MM.1S (cell line): ENCODE data around the gene C3.

Experiments used
- DNase-seq: peaks from one replicate; pipeline ENCODE4 v3.0.0-alpha.2; 2015
- H2AFZ ChIP-seq: fragments of 300-600 bp; sonication (generic); 2 replicates; pipeline ENCODE4 v1.6.0; 2016; ENCODE audit warnings: antibody characterized with exemption, low read length
- H3F3A ChIP-seq: fragments of 300-600 bp; sonication (generic); 2 replicates; pipeline ENCODE4 v1.6.1; 2016; ENCODE audit warnings: mild to moderate bottlenecking, antibody characterized with exemption, low read length, moderate library complexity, mixed read lengths; ENCODE audit not compliant: insufficient read depth
- H3K27ac ChIP-seq: fragments of 300-600 bp; sonication (generic); 2 replicates; pipeline ENCODE4 v1.5.1; 2016; ENCODE audit warnings: mild to moderate bottlenecking, low read length
- H3K27me3 ChIP-seq: fragments of 300-600 bp; sonication (generic); replicated peaks from 2 replicates; pipeline ENCODE4 v1.6.0; 2016; ENCODE audit warnings: low read length; ENCODE audit not compliant: insufficient read depth
- H3K36me3 ChIP-seq: fragments of 300-600 bp; sonication (generic); replicated peaks from 2 replicates; pipeline ENCODE4 v1.6.1; 2016; ENCODE audit warnings: mild to moderate bottlenecking, low read length, mixed read lengths; ENCODE audit not compliant: insufficient read depth
- H3K4me1 ChIP-seq: fragments of 300-600 bp; sonication (generic); 2 replicates; pipeline ENCODE4 v1.6.1; 2016; ENCODE audit warnings: low read length, mixed read lengths
- H3K4me2 ChIP-seq: fragments of 300-600 bp; sonication (generic); 2 replicates; pipeline ENCODE4 v1.6.0; 2016; ENCODE audit warnings: low read depth, low read length
- H3K4me3 ChIP-seq: fragments of 300-600 bp; sonication (generic); 2 replicates; pipeline ENCODE4 v1.5.1; 2016; ENCODE audit warnings: low read length, mixed read lengths
- H3K79me2 ChIP-seq: fragments of 300-600 bp; sonication (generic); 2 replicates; pipeline ENCODE4 v1.6.1; 2016; ENCODE audit warnings: mixed run types, low read length, mixed read lengths
- H3K9ac ChIP-seq: fragments of 300-600 bp; sonication (generic); 2 replicates; pipeline ENCODE4 v1.6.1; 2016; ENCODE audit warnings: low read length, mixed read lengths
- H3K9me2 ChIP-seq: fragments of 300-600 bp; sonication (generic); replicated peaks from 2 replicates; pipeline ENCODE4 v1.6.1; 2016; ENCODE audit warnings: mild to moderate bottlenecking, low read length, mixed read lengths; ENCODE audit not compliant: insufficient read depth
- H3K9me3 ChIP-seq: fragments of 300-600 bp; sonication (generic); replicated peaks from 2 replicates; pipeline ENCODE4 v1.6.1; 2016; ENCODE audit warnings: mild to moderate bottlenecking, low read length, mixed read lengths; ENCODE audit not compliant: insufficient read depth
- H4K20me1 ChIP-seq: fragments of 300-600 bp; sonication (generic); 2 replicates; pipeline ENCODE4 v1.6.1; 2016; ENCODE audit warnings: mild to moderate bottlenecking, low read length, moderate library complexity, mixed read lengths; ENCODE audit not compliant: insufficient read depth
- CTCF ChIP-seq: fragments of 300-600 bp; sonication (generic); IDR thresholded peaks from 2 replicates; pipeline ENCODE4 v1.5.1; 2016; ENCODE audit warnings: antibody characterized with exemption, low read length, mixed read lengths
- EZH2 ChIP-seq: fragments of 300-600 bp; sonication (generic); optimal IDR thresholded peaks from 2 replicates; pipeline ENCODE3; 2017; ENCODE audit warnings: low read depth, mild to moderate bottlenecking, antibody characterized with exemption, low read length, mixed read lengths
- EZH2phosphoT487 ChIP-seq: fragments of 300-600 bp; sonication (generic); IDR thresholded peaks from 2 replicates; pipeline ENCODE4 v1.6.1; 2018; ENCODE audit warnings: antibody characterized with exemption, low read length

Gene C3

GRCh38 chr19:6720369-6721137, at the start of gene C3:
C3 (minus strand) TSS chr19:6720650; CDS start chr19:6720589, 61 bp downstream.
- no peaks in the 10 kb centered on the region for H3K36me3 ChIP-seq
- no peaks in the 10 kb centered on the region for H4K20me1 ChIP-seq
- H3K9ac ChIP-seq = no peak within 1 kb of the TSS
- H2AFZ ChIP-seq = no peak within 1 kb of the TSS
- no peaks in the 10 kb centered on the region for H3K9me2 ChIP-seq
- peaks cover 34% of the 10 kb centered on the region for H3K27me3 ChIP-seq
- DNase-seq = no peak
- no peak within 1 kb of the TSS for H3K27ac ChIP-seq
- H3K4me3 ChIP-seq = no peak within 1 kb of the TSS
- H3K9me3 ChIP-seq = no peaks in the 10 kb centered on the region
- no peaks in the 10 kb centered on the region; the same call in 1 of the 2 replicates for H3F3A ChIP-seq
- no peaks in the 10 kb centered on the region for H3K4me1 ChIP-seq
- no peaks in the 10 kb centered on the region for H3K79me2 ChIP-seq
- TF ChIP-seq EZH2 = no peak
- no peak for TF ChIP-seq CTCF
- TF ChIP-seq EZH2phosphoT487 = no peak
- H3K4me2 ChIP-seq = no peak within 1 kb of the TSS

DNA sequence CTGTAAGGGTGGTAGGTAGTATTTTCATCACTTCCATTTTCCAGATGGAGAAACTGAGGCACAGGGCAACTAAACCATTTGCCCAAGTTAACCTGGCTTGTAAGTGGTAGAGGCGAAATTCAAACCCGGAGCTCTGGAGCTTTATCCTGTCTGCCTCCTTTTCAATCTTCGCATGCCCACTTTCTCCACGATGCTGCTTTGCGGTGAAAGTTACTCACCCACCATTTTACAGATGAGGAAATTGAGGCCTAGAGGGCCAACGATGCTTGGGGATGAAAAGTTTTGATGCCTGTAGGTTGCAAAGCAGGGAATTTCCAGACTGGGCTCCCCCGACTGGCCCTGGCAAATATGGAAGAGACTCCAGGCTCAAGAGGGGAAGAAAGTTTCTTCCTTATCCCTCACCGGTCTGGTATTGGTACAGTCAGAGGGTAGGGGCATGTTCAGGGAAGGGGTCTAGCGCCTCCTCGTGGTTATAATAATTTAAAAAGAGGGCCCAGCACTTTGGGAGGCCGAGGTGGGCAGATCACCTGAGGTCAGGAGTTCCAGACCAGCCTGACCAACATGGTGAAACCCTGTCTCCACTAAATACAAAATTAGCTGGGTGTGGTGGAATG, 48.7 kb upstream of the C3 start:
- Histone ChIP-seq H3K4me2 (no peak overlapping the region), H3K9ac (no peak overlapping the region), H3K27me3 (no peaks in the 10 kb centered on the region), H4K20me1 (no peaks in the 10 kb centered on the region), H3K4me1 (peaks cover 24% of the 10 kb centered on the region), H3K4me3 (no peak overlapping the region), H3K9me3 (no peaks in the 10 kb centered on the region), H3K27ac (no peak overlapping the region), H2AFZ (no peak overlapping the region), H3K9me2 (no peaks in the 10 kb centered on the region), H3K36me3 (no peaks in the 10 kb centered on the region), H3F3A (peaks cover 32% of the 10 kb centered on the region), H3K79me2 (peaks cover 55% of the 10 kb centered on the region)
- peak; percentile 40 for TF ChIP-seq CTCF
- TF ChIP-seq EZH2 = no peak
- peak; percentile 26 for DNase-seq

DNA sequence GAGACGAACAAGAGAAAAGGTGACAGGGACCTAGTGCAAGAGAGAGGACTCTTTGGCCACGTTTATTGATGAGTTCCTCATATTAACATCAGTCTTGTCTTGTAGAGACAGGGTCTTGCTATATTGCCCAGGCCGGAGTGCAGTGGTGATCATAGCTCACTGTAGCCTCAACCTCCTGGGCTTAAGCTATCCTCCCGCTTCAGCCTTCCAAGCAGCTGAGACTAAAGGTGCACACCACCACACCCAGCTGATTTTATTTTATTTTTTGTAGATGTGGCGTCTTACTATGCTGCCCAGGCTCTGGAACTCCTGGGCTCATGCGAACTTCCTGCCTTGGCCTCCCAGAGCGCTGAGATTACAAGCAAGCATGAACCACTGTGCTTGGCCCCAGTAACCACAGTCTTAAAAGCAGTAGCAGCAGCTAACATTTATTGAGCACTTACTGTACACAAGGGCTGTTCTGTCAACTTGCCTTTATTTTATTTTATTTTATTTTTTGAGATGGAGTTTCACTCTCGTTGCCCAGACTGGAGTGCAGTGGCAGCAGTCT, 47.9 kb upstream of the C3 start:
- H3K9me2 ChIP-seq = no peaks in the 10 kb centered on the region
- peaks cover 53% of the 10 kb centered on the region for H3K79me2 ChIP-seq
- peaks cover 24% of the 10 kb centered on the region for H3K4me1 ChIP-seq
- no peaks in the 10 kb centered on the region for H3K27me3 ChIP-seq
- peaks cover 29% of the 10 kb centered on the region for H3F3A ChIP-seq
- TF ChIP-seq CTCF (no peak), EZH2phosphoT487 (no peak), EZH2 (no peak)
- H3K4me2 ChIP-seq = peak overlapping the region; percentile 93
- peak overlapping the region; percentile 49; the same call in 1 of the 2 replicates for H3K9ac ChIP-seq
- H3K4me3 ChIP-seq = peak overlapping the region; percentile 85
- H4K20me1 ChIP-seq = no peaks in the 10 kb centered on the region
- no peaks in the 10 kb centered on the region for H3K36me3 ChIP-seq
- H3K27ac ChIP-seq = peak overlapping the region; percentile 40; the same call in 1 of the 2 replicates
- H2AFZ ChIP-seq = peak overlapping the region; percentile 97
- no peaks in the 10 kb centered on the region for H3K9me3 ChIP-seq
- no peak for DNase-seq
